ENCODE measurements around the gene PUS1.

- no peak for TF ChIP-seq ISL1 (CRISPR knock-in tag; IDR thresholded peaks at IDR 0.05)
- TF ChIP-seq ZFP30 (CRISPR knock-in tag; IDR thresholded peaks at IDR 0.05), result no peak
- no peak for TF ChIP-seq CSDC2 (CRISPR knock-in tag; IDR thresholded peaks at IDR 0.05)
- TF ChIP-seq CREB5 (CRISPR knock-in tag; IDR thresholded peaks at IDR 0.05; ENCODE audit: low read depth), result no peak
- TF ChIP-seq ZC3H10 (CRISPR knock-in tag; IDR thresholded peaks at IDR 0.05), result no peak
Observed at GRCh38 chr12:131986361-131986760, 57.3 kb downstream of the PUS1 start.
